Kidney (tissue), 14 donors: ENCODE measurements around the gene PIEZO2. TPM values are rescaled to one million over a fixed set of nuclear protein-coding genes. Genes with fewer than 3 reads are reported as not detected.

Experiments used
- DNase-seq, 5 donors: peaks; one replicate each; pipeline ENCODE4 v3.0.0-alpha.2; 2013 to 2020
- FAIRE-seq: peaks from 2 replicates; lab custom pipeline; 2012; peaks lifted over from hg19 to GRCh38; lab: Jason Lieb, UNC
- H3K27ac ChIP-seq, 2 donors: one replicate each; pipeline ENCODE4 v1.7.0; 2013; ENCODE audit warnings: low read depth in 2 of 2, low read length in 2 of 2, inconsistent platforms in 1 of 2
- H3K27me3 ChIP-seq: one replicate; pipeline ENCODE4 v1.7.1; 2013; ENCODE audit warnings: low read length, inconsistent platforms; ENCODE audit not compliant: control insufficient read depth, insufficient read depth
- H3K36me3 ChIP-seq, 3 donors: one replicate each; pipeline versions ENCODE4 v1.7.0 to v1.7.1; 2013; ENCODE audit warnings: low read length in 3 of 3, control low read depth in 1 of 3, inconsistent platforms in 1 of 3; ENCODE audit not compliant: insufficient read depth in 3 of 3, control insufficient read depth in 2 of 3
- H3K4me1 ChIP-seq, 3 donors: one replicate each; pipeline versions ENCODE4 v1.7.0 to v1.7.1; 2013; ENCODE audit warnings: low read length in 3 of 3, inconsistent platforms in 1 of 3, low read depth in 1 of 3; ENCODE audit not compliant: control insufficient read depth in 2 of 3, insufficient read depth in 2 of 3
- H3K4me3 ChIP-seq, 3 donors: one replicate each; pipeline versions ENCODE4 v1.7.0 to v1.8.1; 2013; ENCODE audit warnings: low read length in 3 of 3, control low read depth in 1 of 3, inconsistent platforms in 1 of 3
- H3K9ac ChIP-seq, 3 donors: one replicate each; pipeline versions ENCODE4 v1.7.0 to v1.7.1; 2013; ENCODE audit warnings: low read length in 3 of 3, control low read depth in 1 of 3, inconsistent platforms in 1 of 3
- H3K9me3 ChIP-seq, 3 donors: one replicate each; pipeline versions ENCODE4 v1.7.0 to v1.7.1; 2013; ENCODE audit warnings: low read length in 3 of 3, control low read depth in 1 of 3, inconsistent platforms in 1 of 3; ENCODE audit not compliant: control insufficient read depth in 2 of 3, insufficient read depth in 1 of 3
- intact Hi-C: fragments of 100-400 bp; cut with DNase I; formaldehyde crosslinking; loops from one replicate; pipeline ENCODE4 v1.11.1; 2022
- polyA plus RNA-seq: library from polyadenylated mRNA; stranded (reverse); fragments of 350-450 nt; fragmentation: Illumina TruSeq; extraction: RNeasy Lipid Tissue Mini Kit (QIAGEN cat#74804); gene quantifications from one replicate; pipeline ENCODE4 v1.2.3, GENCODE V29; 2014; ENCODE audit warnings: low read depth, low replicate concordance; ENCODE audit not compliant: insufficient read depth
- total RNA-seq: library from RNA; stranded (reverse); fragmentation: NEBNext Ultra II Directional; extraction: Animal tissue kit (Norgen Biotek cat#: 25700); gene quantifications from one replicate; pipeline ENCODE4 v1.2.1, GENCODE V29; 2021
- TF ChIP-seq, protein P1 (sequence below): IDR thresholded peaks from 3 replicates; pipeline ENCODE4 v1.5.1; 2012; ENCODE audit warnings: mild to moderate bottlenecking, moderate library complexity, borderline replicate concordance; ENCODE audit not compliant: insufficient read depth; ENCODE audit errors: extremely low read depth
- donor health status: control.
- donor health status: control.
- donor health status: control.
- donor health status: control.
- donor health status: control.
- donor health status: DM: yes; HTN: yes; CAD: no.
- donor health status: Normal renal cell carcinoma (clear cell type).

PIEZO2 gene
- total and polyA plus RNA-seq, 2 donors from 2014 or later: 1.1 to 4.1 TPM

- Histone ChIP-seq H3K4me3 (no peak overlapping the region), H3K27ac (no peak overlapping the region), H3K27me3 (no peaks in the 10 kb centered on the region), H3K9me3 (no peaks in the 10 kb centered on the region), H3K36me3 (no peaks in the 10 kb centered on the region), H3K4me1 (no peaks in the 10 kb centered on the region), H3K9ac (no peak overlapping the region)
- FAIRE-seq (no peak), DNase-seq (no peak)
- TF ChIP-seq, protein P1, sequence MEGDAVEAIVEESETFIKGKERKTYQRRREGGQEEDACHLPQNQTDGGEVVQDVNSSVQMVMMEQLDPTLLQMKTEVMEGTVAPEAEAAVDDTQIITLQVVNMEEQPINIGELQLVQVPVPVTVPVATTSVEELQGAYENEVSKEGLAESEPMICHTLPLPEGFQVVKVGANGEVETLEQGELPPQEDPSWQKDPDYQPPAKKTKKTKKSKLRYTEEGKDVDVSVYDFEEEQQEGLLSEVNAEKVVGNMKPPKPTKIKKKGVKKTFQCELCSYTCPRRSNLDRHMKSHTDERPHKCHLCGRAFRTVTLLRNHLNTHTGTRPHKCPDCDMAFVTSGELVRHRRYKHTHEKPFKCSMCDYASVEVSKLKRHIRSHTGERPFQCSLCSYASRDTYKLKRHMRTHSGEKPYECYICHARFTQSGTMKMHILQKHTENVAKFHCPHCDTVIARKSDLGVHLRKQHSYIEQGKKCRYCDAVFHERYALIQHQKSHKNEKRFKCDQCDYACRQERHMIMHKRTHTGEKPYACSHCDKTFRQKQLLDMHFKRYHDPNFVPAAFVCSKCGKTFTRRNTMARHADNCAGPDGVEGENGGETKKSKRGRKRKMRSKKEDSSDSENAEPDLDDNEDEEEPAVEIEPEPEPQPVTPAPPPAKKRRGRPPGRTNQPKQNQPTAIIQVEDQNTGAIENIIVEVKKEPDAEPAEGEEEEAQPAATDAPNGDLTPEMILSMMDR: no peak
- intact Hi-C loops: no loop called here
Observed at GRCh38 chr18:11020877-11021414, 128.4 kb downstream of the PIEZO2 start.

DNA sequence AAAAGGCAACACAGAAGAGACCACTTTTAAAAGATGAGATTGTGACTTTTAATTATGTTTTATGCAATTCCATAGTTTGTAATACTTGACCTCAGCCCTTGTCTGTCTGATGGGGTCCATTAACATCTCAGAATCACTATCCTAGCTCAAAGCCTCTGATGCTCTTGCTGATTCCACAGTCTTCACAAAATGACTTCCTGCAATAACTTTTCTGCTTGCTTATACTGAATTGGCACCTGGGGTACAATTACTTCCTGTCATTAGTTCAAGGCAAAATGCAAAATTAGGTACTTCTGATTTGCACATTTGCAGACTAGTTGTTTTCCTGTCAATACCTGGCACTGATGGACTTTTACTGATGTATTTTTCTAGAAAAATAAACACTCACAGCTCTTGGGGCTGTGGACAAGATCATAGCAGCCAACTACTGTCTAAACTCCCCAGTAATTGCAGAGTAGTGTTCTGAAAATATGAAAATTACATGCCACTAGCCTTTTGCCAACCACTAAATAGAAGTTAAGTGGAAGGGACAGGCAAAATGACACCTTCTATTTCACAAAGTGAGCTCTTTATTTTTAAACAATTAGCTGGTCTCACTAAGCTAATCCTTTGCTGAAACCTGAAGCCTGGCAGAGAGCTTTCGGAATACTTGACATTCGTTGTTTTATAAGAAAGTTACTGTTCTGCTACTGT, 129.1 kb downstream of the PIEZO2 start:
- intact Hi-C loops: no loop called here
- DNase-seq: no peak
- H3K36me3 ChIP-seq: no peaks in the 10 kb centered on the region
- no peaks in the 10 kb centered on the region for H3K4me1 ChIP-seq
- TF ChIP-seq, protein P1: no peak
- no peaks in the 10 kb centered on the region for H3K27me3 ChIP-seq
- no peaks in the 10 kb centered on the region for H3K9me3 ChIP-seq
- H3K27ac ChIP-seq: no peak overlapping the region
- H3K9ac ChIP-seq: no peak overlapping the region
- H3K4me3 ChIP-seq: no peak overlapping the region
- FAIRE-seq: no peak

GRCh38 chr18:11019295-11020105, 129.9 kb downstream of the PIEZO2 start:
- Histone ChIP-seq H3K4me3 (no peak overlapping the region), H3K36me3 (no peaks in the 10 kb centered on the region), H3K9ac (no peak overlapping the region), H3K9me3 (no peaks in the 10 kb centered on the region), H3K27ac (no peak overlapping the region), H3K4me1 (no peaks in the 10 kb centered on the region), H3K27me3 (no peaks in the 10 kb centered on the region)
- TF ChIP-seq, protein P1: no peak
- intact Hi-C loops: no loop called here
- FAIRE-seq (no peak), DNase-seq (no peak)
